Upper lobe of left lung (tissue), 6 donors: ENCODE data around the gene KIRREL3. TPM values are rescaled to one million over a fixed set of nuclear protein-coding genes. Genes with fewer than 3 reads are reported as not detected.
"Not testable (repeated sequence)": the region's sequence is repeated elsewhere in the genome, so short reads cannot be mapped to it uniquely, and the experiment has no call there.

Source experiments
- ATAC-seq, 2 donors: fragments of 200-7000 bp; cut with Tn5 transposase; one replicate each; pipeline ENCODE4 v1.9.1; 2022; ENCODE audit warnings: mild to moderate bottlenecking in 2 of 2, moderate library complexity in 2 of 2; ENCODE audit not compliant: low FRiP score in 2 of 2
- DNase-seq, 2 donors: peaks; one replicate each; pipeline ENCODE4 v3.0.0-alpha.2; 2019 to 2020
- H3K27ac ChIP-seq, 4 donors: fragments of 200-600 bp; sonication (generic); one replicate each; pipeline ENCODE4 v1.5.1; 2016 to 2019
- H3K27me3 ChIP-seq, 4 donors: fragments of 200-600 bp; sonication (generic); one replicate each; pipeline ENCODE4 v1.5.1; 2017 to 2019
- H3K36me3 ChIP-seq, 4 donors: fragments of 200-600 bp; sonication (generic); one replicate each; pipeline ENCODE4 v1.5.1; 2016 to 2019
- H3K4me1 ChIP-seq, 4 donors: fragments of 200-600 bp; sonication (generic); one replicate each; pipeline ENCODE4 v1.5.1; 2018 to 2019
- H3K4me3 ChIP-seq, 4 donors: fragments of 200-600 bp; sonication (generic); one replicate each; pipeline ENCODE4 v1.5.1; 2017 to 2019; ENCODE audit warnings: mild to moderate bottlenecking in 2 of 4, moderate library complexity in 1 of 4
- H3K9me3 ChIP-seq, 4 donors: fragments of 200-600 bp; sonication (generic); one replicate each; pipeline ENCODE4 v1.5.1; 2018 to 2019
- CTCF ChIP-seq, 6 experiments: fragments of 450-650 bp in 4 of 6; fragments of 200-600 bp in 2 of 6; sonication (generic) in 2 of 6; IDR thresholded peaks; one replicate each; pipeline ENCODE4 v1.5.1; 2016 to 2019; ENCODE audit warnings: antibody characterized with exemption in 6 of 6
- EP300 ChIP-seq, 4 donors: sonication (generic); formaldehyde crosslinking; IDR thresholded peaks; one replicate each; pipeline ENCODE4 v1.5.1; 2017; ENCODE audit warnings: antibody characterized with exemption in 4 of 4, control low read depth in 2 of 4
- POLR2A ChIP-seq, 4 donors: fragments of 450-650 bp; IDR thresholded peaks; one replicate each; pipeline ENCODE4 v1.5.1; 2016 to 2017; ENCODE audit warnings: antibody characterized with exemption in 4 of 4, mild to moderate bottlenecking in 2 of 4
- POLR2AphosphoS5 ChIP-seq, 2 donors: sonication (generic); formaldehyde crosslinking; IDR thresholded peaks; one replicate each; pipeline ENCODE4 v1.5.1; 2017; ENCODE audit warnings: antibody characterized with exemption in 2 of 2
- WGBS, 2 donors: methylation state at CpG; one replicate each; pipeline ENCODE4 v1.1.5; 2017 to 2018; 5-methylcytosine and 5-hydroxymethylcytosine counted together
- total RNA-seq, 6 donors: library from RNA; depleted of rRNA in 4 of 6; stranded (reverse); fragments of >200 nt in 4 of 6; gene quantifications; one replicate each; pipeline versions ENCODE4 v1.1.0 to v1.2.1, GENCODE V29; 2016 to 2021
- donor health status: DM: no; HTN: no; CAD: no; lungs with moderate emphysema.
- donor health status: DM: no; HTN: yes; CAD: no; lungs with severe emphysema.

KIRREL3 gene
- total RNA-seq, 6 donors from 2014 or later, result 0.22 to 0.24 TPM; not detected in 4

GRCh38 chr11:126400019-126400418, 600.6 kb downstream of the KIRREL3 start:
- Histone ChIP-seq H3K4me3 (no peak overlapping the region), H3K27me3 (no peaks in the 10 kb centered on the region), H3K9me3 (no peaks in the 10 kb centered on the region), H3K27ac (no peak overlapping the region), H3K4me1 (peaks cover 0 to 2% (median 2%) of the 10 kb centered on the region in 4 donors), H3K36me3 (no peaks in the 10 kb centered on the region)
- TF ChIP-seq POLR2A (IDR thresholded peaks at IDR 0.05) (no peak), EP300 (IDR thresholded peaks at IDR 0.05) (no peak), POLR2AphosphoS5 (IDR thresholded peaks at IDR 0.05) (no peak), CTCF (IDR thresholded peaks at IDR 0.05) (no peak)
- no peak for DNase-seq
- ATAC-seq, result no peak

DNA sequence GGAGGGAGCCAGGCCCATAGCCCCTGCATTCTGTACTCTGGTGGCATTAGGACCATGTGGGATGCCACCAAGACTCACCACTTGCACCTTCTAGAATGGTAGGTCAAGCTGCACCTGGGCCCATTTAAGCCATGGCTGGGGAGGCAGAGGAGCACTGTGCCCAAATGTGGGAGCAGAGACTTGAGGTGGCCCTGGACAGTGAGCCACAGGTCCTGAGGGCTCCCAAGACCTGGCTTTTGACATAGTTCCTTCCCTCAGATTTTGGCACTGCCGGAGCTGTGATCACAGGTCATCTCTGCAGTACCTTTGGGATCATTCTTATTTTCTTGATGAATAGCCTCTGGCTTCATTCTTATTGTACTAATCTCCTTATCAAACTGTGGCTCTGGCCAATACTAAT, 601.8 kb downstream of the KIRREL3 start:
- ATAC-seq, result no peak
- no peaks in the 10 kb centered on the region for H3K27me3 ChIP-seq
- no peak overlapping the region for H3K27ac ChIP-seq
- peaks cover 0 to 2% (median 0%) of the 10 kb centered on the region in 4 donors for H3K4me1 ChIP-seq
- no peak for DNase-seq
- no peaks in the 10 kb centered on the region for H3K36me3 ChIP-seq
- TF ChIP-seq POLR2AphosphoS5 (IDR thresholded peaks at IDR 0.05), result no peak
- 96 to 100% methylated on average over 1 of the region's 1 CpG for WGBS, 2 donors
- no peak overlapping the region for H3K4me3 ChIP-seq
- H3K9me3 ChIP-seq, result no peaks in the 10 kb centered on the region

GRCh38 chr11:126398296-126398695, 602.3 kb downstream of the KIRREL3 start:
- no peak for DNase-seq
- H3K4me3 ChIP-seq, result no peak overlapping the region

GRCh38 chr11:126396965-126397364, 603.6 kb downstream of the KIRREL3 start:
- DNase-seq (no peak), ATAC-seq (no peak)
- Histone ChIP-seq H3K4me1 (peaks cover 0 to 10% (median 5%) of the 10 kb centered on the region in 4 donors), H3K36me3 (no peaks in the 10 kb centered on the region), H3K4me3 (no peak overlapping the region), H3K9me3 (no peaks in the 10 kb centered on the region), H3K27ac (no peak overlapping the region), H3K27me3 (no peaks in the 10 kb centered on the region)
- TF ChIP-seq CTCF (IDR thresholded peaks at IDR 0.05), result no peak
- TF ChIP-seq POLR2AphosphoS5 (IDR thresholded peaks at IDR 0.05), result no peak
- no peak for TF ChIP-seq POLR2A (IDR thresholded peaks at IDR 0.05)
- TF ChIP-seq EP300 (IDR thresholded peaks at IDR 0.05), result no peak
- 84 to 87% methylated on average over 4 of the region's 4 CpGs for WGBS, 2 donors

More at GRCh38 chr11:126398296-126398695, 602.3 kb downstream of the KIRREL3 start:
- WGBS, 2 donors, result 98 to 100% methylated on average over 1 to 4 of the region's 4 CpGs
- no peak for ATAC-seq
- no peak for TF ChIP-seq EP300 (IDR thresholded peaks at IDR 0.05)
- TF ChIP-seq CTCF (IDR thresholded peaks at IDR 0.05), result no peak
- H3K4me1 ChIP-seq, result peaks cover 0 to 2% (median 0%) of the 10 kb centered on the region in 4 donors
- no peaks in the 10 kb centered on the region for H3K9me3 ChIP-seq
- H3K27me3 ChIP-seq, result no peaks in the 10 kb centered on the region
- H3K27ac ChIP-seq, result no peak overlapping the region
- H3K36me3 ChIP-seq, result no peaks in the 10 kb centered on the region

- not testable (repeated sequence) for DNase-seq, H3K9me3 ChIP-seq, H3K27me3 ChIP-seq, H3K4me3 ChIP-seq, H3K27ac ChIP-seq, H3K36me3 ChIP-seq
- peak in 1 of 2 donors; percentile 30 for ATAC-seq
- peaks cover 0 to 16% (median 5%) of the 10 kb centered on the region in 4 donors for H3K4me1 ChIP-seq
- WGBS, 2 donors, result 86 to 96% methylated on average over 15 of the region's 15 CpGs
These were observed 604.3 kb downstream of the KIRREL3 start for GRCh38 chr11:126396266-126396665.

DNA sequence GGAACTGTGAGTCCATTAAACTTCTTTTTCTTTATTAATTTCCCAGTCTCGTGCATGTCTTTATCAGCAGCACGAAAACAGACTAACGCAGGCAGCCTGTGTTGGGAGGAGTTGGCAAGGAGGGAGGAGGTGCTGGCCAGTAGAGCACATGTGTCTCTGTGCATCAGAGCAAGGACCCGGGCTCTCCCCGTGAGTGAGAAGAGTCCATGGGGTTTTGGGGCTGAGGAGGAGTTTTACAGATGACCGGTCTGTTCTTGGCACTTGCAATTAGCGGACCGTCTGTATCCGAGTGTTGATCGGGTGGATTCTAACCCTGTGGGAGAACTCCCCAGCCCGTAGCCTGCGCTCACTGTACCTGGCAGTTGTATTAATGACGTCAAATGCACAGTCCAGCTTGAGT, 604.8 kb downstream of the KIRREL3 start:
- H3K27ac ChIP-seq, H3K4me3 ChIP-seq, DNase-seq, H3K9me3 ChIP-seq, H3K27me3 ChIP-seq, H3K36me3 ChIP-seq: not testable (repeated sequence)
- H3K4me1 ChIP-seq, result peaks cover 0 to 16% (median 5%) of the 10 kb centered on the region in 4 donors
- WGBS, 2 donors, result 86 to 89% methylated on average over 6 to 10 of the region's 13 CpGs
- peak; percentile 8 to 85 for ATAC-seq

- H3K27ac ChIP-seq, result not testable (repeated sequence)
These were observed 605.9 kb downstream of the KIRREL3 start for GRCh38 chr11:126394634-126395072.

More at GRCh38 chr11:126394634-126395072, 605.9 kb downstream of the KIRREL3 start:
- 46 to 70% methylated on average over 4 to 5 of the region's 7 CpGs for WGBS, 2 donors
- H3K36me3 ChIP-seq, DNase-seq, H3K4me3 ChIP-seq, H3K27me3 ChIP-seq, H3K9me3 ChIP-seq: not testable (repeated sequence)
- peaks cover 0 to 16% (median 5%) of the 10 kb centered on the region in 4 donors for H3K4me1 ChIP-seq
- peak in 1 of 2 donors; percentile 7 for ATAC-seq
